ENCODE results near the gene EYA2. TPM values are rescaled to one million over a fixed set of nuclear protein-coding genes. Genes with fewer than 3 reads are reported as not detected.

EYA2 gene
- total and polyA plus RNA-seq, 2 experiments from 2014 or later, result 1.4 to 2.0 TPM

- DNase-seq (ENCODE audit: low spot score), result no peak
- H3K36me3 ChIP-seq (replicated peaks; ENCODE audit: insufficient read depth, low read depth), result no peaks in the 10 kb centered on the region
- no peaks in the 10 kb centered on the region for H4K20me1 ChIP-seq (ENCODE audit: insufficient read depth, poor library complexity, severe bottlenecking)
- H3K9me2 ChIP-seq (replicated peaks; ENCODE audit: insufficient read depth), result no peaks in the 10 kb centered on the region
- WGBS (ENCODE audit: low lambda C conversion rate, missing lambda C conversion rate), result 80% methylated on average over 5 of the region's 5 CpGs
- no peak overlapping the region for H3K4me2 ChIP-seq
- H3K9me3 ChIP-seq (ENCODE audit: low read depth), result no peaks in the 10 kb centered on the region
- no peak overlapping the region for H3K4me3 ChIP-seq
- no peaks in the 10 kb centered on the region for H3K79me2 ChIP-seq
- H3K27me3 ChIP-seq, result no peaks in the 10 kb centered on the region
- H3K27ac ChIP-seq, result no peak overlapping the region
- TF ChIP-seq EZH2phosphoT487 (IDR thresholded peaks at IDR 0.05; ENCODE audit: low read depth, severe bottlenecking, unreplicated experiment), result no peak
- no peak for TF ChIP-seq EZH2 (IDR thresholded peaks at IDR 0.05; ENCODE audit: borderline replicate concordance)
- no peak for TF ChIP-seq CTCF (IDR thresholded peaks at IDR 0.05; ENCODE audit: poor library complexity)
- no peak overlapping the region for H2AFZ ChIP-seq
- H3K4me1 ChIP-seq (ENCODE audit: insufficient read depth), result no peaks in the 10 kb centered on the region
These were observed 18.8 kb downstream of the EYA2 start for GRCh38 chr20:46913329-46914044.

GRCh38 chr20:46914789-46915379 is 20.2 kb downstream of the EYA2 start:
- Histone ChIP-seq H3K79me2 (no peaks in the 10 kb centered on the region), H4K20me1 (ENCODE audit: insufficient read depth, poor library complexity, severe bottlenecking) (no peaks in the 10 kb centered on the region), H3K9me2 (replicated peaks; ENCODE audit: insufficient read depth) (no peaks in the 10 kb centered on the region), H2AFZ (no peak overlapping the region), H3K9me3 (ENCODE audit: low read depth) (no peaks in the 10 kb centered on the region), H3K36me3 (replicated peaks; ENCODE audit: insufficient read depth, low read depth) (no peaks in the 10 kb centered on the region), H3K4me2 (no peak overlapping the region), H3K4me1 (ENCODE audit: insufficient read depth) (no peaks in the 10 kb centered on the region), H3K4me3 (no peak overlapping the region), H3K27ac (no peak overlapping the region), H3K27me3 (no peaks in the 10 kb centered on the region)
- no peak for DNase-seq (ENCODE audit: low spot score)
- WGBS (ENCODE audit: low lambda C conversion rate, missing lambda C conversion rate), result 79% methylated on average over 15 of the region's 15 CpGs
- TF ChIP-seq EZH2phosphoT487 (IDR thresholded peaks at IDR 0.05; ENCODE audit: low read depth, severe bottlenecking, unreplicated experiment) (no peak), CTCF (IDR thresholded peaks at IDR 0.05; ENCODE audit: poor library complexity) (no peak), EZH2 (IDR thresholded peaks at IDR 0.05; ENCODE audit: borderline replicate concordance) (no peak)

- Histone ChIP-seq H3K27ac (no peak overlapping the region), H3K27me3 (no peaks in the 10 kb centered on the region)
- 80% methylated on average over 8 of the region's 8 CpGs for WGBS (ENCODE audit: low lambda C conversion rate, missing lambda C conversion rate)
These were observed 21.1 kb downstream of the EYA2 start for GRCh38 chr20:46915575-46916257.

More at GRCh38 chr20:46915575-46916257, 21.1 kb downstream of the EYA2 start:
- no peak overlapping the region for H3K4me3 ChIP-seq
- H3K79me2 ChIP-seq, result no peaks in the 10 kb centered on the region
- no peaks in the 10 kb centered on the region for H3K9me3 ChIP-seq (ENCODE audit: low read depth)
- H3K4me1 ChIP-seq (ENCODE audit: insufficient read depth), result no peaks in the 10 kb centered on the region
- no peak for TF ChIP-seq EZH2 (IDR thresholded peaks at IDR 0.05; ENCODE audit: borderline replicate concordance)
- no peak for TF ChIP-seq CTCF (IDR thresholded peaks at IDR 0.05; ENCODE audit: poor library complexity)
- no peak for TF ChIP-seq EZH2phosphoT487 (IDR thresholded peaks at IDR 0.05; ENCODE audit: low read depth, severe bottlenecking, unreplicated experiment)
- H2AFZ ChIP-seq, result no peak overlapping the region
- no peak for DNase-seq (ENCODE audit: low spot score)
- H3K4me2 ChIP-seq, result no peak overlapping the region
- no peaks in the 10 kb centered on the region for H4K20me1 ChIP-seq (ENCODE audit: insufficient read depth, poor library complexity, severe bottlenecking)
- H3K9me2 ChIP-seq (replicated peaks; ENCODE audit: insufficient read depth), result no peaks in the 10 kb centered on the region
- no peaks in the 10 kb centered on the region for H3K36me3 ChIP-seq (replicated peaks; ENCODE audit: insufficient read depth, low read depth)

Measured in hepatocyte (in vitro differentiated cells).